Omental fat pad (tissue), 4 donors: ENCODE results near the gene FAM193B. TPM values are rescaled to one million over a fixed set of nuclear protein-coding genes. Genes with fewer than 3 reads are reported as not detected.
A peak's percentile ranks its signal among the peaks of the same experiment; 100 is the strongest.

Source experiments
- ATAC-seq: fragments of 150-250 bp; one replicate; pipeline ENCODE4 v1.9.1; 2016; ENCODE audit warnings: mild to moderate bottlenecking, moderate library complexity; ENCODE audit not compliant: low FRiP score
- DNase-seq: peaks from one replicate; pipeline ENCODE4 v3.0.0-alpha.2; 2019; ENCODE audit warnings: low spot score
- CTCF ChIP-seq, 3 donors: fragments of 450-650 bp; IDR thresholded peaks; one replicate each; pipeline ENCODE4 v1.5.1; 2016 to 2017; ENCODE audit warnings: antibody characterized with exemption in 3 of 3, mild to moderate bottlenecking in 3 of 3, moderate library complexity in 2 of 3
- total RNA-seq, 4 donors: library from RNA; depleted of rRNA; stranded (reverse); fragments of >200 nt; gene quantifications; one replicate each; pipeline ENCODE4 v1.1.0, GENCODE V29; 2016

FAM193B gene
- total RNA-seq, 4 donors from 2014 or later, result 43.3 to 92.5 (median 50.9) TPM

- DNase-seq, result no peak
- no peak for ATAC-seq
- TF ChIP-seq CTCF (IDR thresholded peaks at IDR 0.05), result no peak
Measured at GRCh38 chr5:177557041-177557647, 2.8 kb upstream of the FAM193B start.

DNA sequence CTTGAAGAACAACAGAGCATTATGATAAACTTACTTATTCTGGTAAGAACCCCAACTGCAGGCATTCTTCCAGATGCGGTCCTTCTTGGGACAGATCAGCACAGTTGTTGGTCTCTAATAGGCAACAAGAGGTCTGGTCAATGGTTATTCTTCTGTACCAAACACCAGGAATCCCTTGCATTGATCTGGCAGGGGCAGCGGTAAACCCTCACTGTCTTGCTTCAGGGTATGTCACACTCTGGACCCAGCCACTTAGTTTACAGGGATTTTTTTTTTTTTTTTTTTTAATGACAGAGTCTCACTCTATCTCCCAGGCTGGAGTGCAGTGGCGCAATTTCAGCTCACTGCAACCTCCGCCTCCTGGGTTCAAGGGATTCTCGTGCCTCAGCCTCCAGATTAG is 1.3 kb upstream of the FAM193B start:
- ATAC-seq (no peak), DNase-seq (no peak)
- no peak for TF ChIP-seq CTCF (IDR thresholded peaks at IDR 0.05)

DNA sequence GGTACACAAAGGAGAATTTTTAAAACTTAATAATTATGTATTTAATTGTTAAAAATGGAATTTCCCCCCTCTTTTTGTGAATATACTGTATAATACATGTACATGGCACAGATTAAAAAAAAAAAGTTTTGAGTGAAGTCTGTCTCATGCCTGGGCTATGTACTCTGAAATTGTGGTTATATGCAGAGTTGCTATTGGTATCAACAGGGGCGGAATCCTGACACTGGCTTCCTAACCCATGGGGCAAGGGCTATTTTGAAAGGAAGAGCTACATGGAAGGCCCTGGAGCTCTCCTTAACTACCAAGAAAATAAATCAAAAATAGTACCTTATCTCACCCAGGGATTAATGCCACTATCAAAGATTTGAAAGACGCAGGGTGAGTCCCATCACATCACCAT is 865 bp upstream of the FAM193B start:
- ATAC-seq (no peak), DNase-seq (no peak)
- no peak for TF ChIP-seq CTCF (IDR thresholded peaks at IDR 0.05)

DNA sequence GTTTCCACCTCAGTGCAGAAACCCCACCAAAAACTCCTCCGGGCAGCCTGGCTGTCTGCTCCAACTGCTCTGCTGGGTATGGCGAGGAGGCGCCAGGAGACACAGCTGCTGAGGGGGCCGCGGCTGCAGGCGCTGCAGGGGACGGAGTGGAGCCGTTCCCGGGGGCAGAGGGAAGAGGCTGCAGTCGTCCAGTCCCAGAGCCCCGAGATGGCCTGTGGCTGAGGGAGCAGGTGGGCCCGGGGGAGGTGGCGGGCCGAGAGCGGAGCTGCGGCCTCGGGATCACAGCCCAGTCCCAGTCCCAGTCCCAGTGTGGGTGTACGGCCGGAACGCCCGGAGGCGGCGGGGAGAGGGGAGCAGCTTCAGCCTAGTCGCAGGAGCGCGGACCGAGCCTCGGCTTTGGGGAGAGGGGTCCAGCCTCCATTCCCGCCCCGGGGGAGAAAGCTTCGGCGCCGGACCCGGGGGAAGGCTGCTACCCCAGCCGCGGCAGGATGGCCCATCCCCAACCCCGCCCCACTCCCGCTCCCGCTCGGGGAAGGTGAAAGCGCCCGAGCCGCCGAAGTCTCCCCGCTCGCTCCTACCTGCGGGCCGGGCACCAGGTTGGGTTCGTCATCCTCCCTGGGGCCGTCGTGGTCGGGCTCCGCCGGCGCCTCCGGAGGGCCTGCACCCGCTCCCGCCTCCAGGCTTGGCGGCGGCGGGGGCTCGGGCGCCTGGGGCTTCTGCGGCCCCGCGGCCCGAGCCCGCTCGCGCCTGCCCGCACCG is 513 bp downstream of the FAM193B start:
- TF ChIP-seq CTCF (IDR thresholded peaks at IDR 0.05), result no peak
- DNase-seq (no peak), ATAC-seq (peak; percentile 42)

GRCh38 chr5:177552839-177553455 is 1.4 kb downstream of the FAM193B start:
- ATAC-seq (no peak), DNase-seq (no peak)
- no peak for TF ChIP-seq CTCF (IDR thresholded peaks at IDR 0.05)

GRCh38 chr5:177550122-177550521 is 4.2 kb downstream of the FAM193B start:
- TF ChIP-seq CTCF (IDR thresholded peaks at IDR 0.05), result no peak
- ATAC-seq, result no peak
- no peak for DNase-seq
